ENCODE measurements around the gene PLXNB1.

Gene PLXNB1

DNA sequence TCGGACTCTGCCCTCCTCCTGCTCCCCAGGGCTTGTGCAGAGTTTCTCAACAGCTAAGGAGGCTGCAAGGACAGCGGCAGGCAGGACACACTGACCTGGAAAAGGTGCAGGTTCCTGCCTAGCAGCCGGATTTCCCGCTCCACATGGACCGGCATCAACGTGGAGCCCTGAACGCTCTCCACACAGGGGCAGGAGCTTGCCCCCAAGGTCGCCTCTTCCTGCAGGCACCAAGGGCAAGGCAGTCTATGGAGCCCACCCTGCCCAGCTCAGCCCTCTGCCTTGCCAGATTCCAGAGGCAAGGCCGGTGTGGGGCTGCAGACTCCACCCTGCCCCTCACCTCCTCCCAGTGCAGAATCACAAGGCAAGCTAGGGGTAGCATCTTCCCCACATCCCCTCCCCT, 10.7 kb downstream of the PLXNB1 start:
- H3K4me3 ChIP-seq (ENCODE audit: low read depth, low read length): no peak overlapping the region
- TF ChIP-seq, protein P1, sequence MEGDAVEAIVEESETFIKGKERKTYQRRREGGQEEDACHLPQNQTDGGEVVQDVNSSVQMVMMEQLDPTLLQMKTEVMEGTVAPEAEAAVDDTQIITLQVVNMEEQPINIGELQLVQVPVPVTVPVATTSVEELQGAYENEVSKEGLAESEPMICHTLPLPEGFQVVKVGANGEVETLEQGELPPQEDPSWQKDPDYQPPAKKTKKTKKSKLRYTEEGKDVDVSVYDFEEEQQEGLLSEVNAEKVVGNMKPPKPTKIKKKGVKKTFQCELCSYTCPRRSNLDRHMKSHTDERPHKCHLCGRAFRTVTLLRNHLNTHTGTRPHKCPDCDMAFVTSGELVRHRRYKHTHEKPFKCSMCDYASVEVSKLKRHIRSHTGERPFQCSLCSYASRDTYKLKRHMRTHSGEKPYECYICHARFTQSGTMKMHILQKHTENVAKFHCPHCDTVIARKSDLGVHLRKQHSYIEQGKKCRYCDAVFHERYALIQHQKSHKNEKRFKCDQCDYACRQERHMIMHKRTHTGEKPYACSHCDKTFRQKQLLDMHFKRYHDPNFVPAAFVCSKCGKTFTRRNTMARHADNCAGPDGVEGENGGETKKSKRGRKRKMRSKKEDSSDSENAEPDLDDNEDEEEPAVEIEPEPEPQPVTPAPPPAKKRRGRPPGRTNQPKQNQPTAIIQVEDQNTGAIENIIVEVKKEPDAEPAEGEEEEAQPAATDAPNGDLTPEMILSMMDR (IDR thresholded peaks at IDR 0.05; ENCODE audit: borderline replicate concordance, insufficient read depth, low read depth, low read length): no peak

DNA sequence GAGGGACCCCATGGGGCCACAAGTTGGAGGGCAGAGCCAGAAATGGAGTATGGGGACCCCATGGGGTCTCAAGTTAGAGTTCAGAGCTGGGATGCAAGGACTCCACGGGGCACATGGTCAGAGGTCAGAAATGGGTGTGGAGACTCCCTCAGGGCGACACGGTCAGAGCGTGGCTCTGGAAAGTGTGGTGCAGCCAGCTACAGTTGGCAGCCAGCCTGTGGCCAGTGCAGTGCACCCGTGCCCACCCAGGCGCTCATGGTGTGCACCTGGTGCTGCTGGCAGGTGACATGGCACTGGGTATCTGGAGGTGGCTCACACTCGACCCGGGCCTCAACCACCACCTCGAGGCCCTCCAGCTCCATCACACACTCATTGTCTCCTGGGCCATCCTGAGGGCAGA, 11.2 kb downstream of the PLXNB1 start:
- H3K4me3 ChIP-seq (ENCODE audit: low read depth, low read length): no peak overlapping the region
- TF ChIP-seq, protein P1 (IDR thresholded peaks at IDR 0.05; ENCODE audit: borderline replicate concordance, insufficient read depth, low read depth, low read length): no peak

DNA sequence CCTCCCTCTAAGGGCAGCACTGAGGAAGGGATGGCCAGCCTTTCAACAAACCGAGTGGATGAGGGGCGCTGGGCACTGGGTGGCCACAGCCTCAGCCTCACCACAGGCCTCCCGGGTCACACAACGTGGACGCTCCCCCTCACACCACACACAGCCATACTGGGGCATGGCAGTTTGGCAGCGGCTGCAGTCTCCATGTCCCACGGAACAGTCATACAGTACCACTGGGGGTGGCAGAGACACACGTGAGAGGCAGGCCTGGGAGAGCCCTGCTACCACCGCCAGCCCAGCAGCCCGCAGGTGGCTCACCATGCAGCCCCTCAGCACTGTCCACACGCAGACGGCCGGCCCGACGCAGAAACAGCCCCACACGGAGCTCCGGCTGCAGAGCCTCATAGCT, 11.7 kb downstream of the PLXNB1 start:
- TF ChIP-seq, protein P1 (IDR thresholded peaks at IDR 0.05; ENCODE audit: borderline replicate concordance, insufficient read depth, low read depth, low read length): no peak
- H3K4me3 ChIP-seq (ENCODE audit: low read depth, low read length): no peak overlapping the region

GRCh38 chr3:48417529-48418108, 12.3 kb downstream of the PLXNB1 start:
- TF ChIP-seq, protein P1 (IDR thresholded peaks at IDR 0.05; ENCODE audit: borderline replicate concordance, insufficient read depth, low read depth, low read length): no peak
- H3K4me3 ChIP-seq (ENCODE audit: low read depth, low read length): no peak overlapping the region

GRCh38 chr3:48416546-48416945, 13.3 kb downstream of the PLXNB1 start:
- H3K4me3 ChIP-seq (ENCODE audit: low read depth, low read length): no peak overlapping the region
- TF ChIP-seq, protein P1 (IDR thresholded peaks at IDR 0.05; ENCODE audit: borderline replicate concordance, insufficient read depth, low read depth, low read length): no peak

GRCh38 chr3:48416091-48416505, 13.8 kb downstream of the PLXNB1 start:
- H3K4me3 ChIP-seq (ENCODE audit: low read depth, low read length): no peak overlapping the region
- TF ChIP-seq, protein P1 (IDR thresholded peaks at IDR 0.05; ENCODE audit: borderline replicate concordance, insufficient read depth, low read depth, low read length): no peak

DNA sequence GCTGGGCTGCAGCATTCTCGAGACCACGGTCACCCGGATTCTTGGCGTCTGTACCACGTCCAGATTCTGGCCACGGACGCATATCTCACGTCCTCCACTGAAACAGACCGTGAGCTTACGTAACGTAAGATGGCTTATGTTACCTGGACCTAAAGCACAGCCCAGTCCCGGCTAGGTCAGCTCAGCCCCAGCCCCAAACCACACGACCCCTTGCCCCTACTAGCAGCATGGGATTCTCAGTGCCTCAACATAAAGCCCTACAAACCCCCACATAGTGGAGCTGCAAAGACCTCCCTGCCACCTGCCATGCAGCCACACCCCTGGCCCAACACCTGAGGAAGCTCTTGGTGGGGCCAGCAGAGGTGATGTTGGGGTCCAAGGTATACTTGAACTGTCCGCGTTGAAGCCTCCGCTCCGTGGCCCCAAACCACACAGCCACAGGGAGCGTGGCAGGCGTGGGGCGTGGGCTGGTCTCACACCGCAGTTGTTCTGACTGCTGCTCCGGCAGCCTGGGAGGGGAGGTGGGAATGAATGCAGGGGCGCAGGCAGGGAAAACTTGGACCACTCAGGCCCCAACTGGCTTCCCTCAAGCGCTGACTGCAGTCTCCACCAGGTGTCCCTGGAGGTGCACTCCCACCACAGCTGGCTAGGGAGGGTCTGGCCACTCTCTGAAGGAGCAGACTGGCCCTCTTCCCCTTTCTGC, 14.5 kb downstream of the PLXNB1 start:
- H3K4me3 ChIP-seq (ENCODE audit: low read depth, low read length): no peak overlapping the region
- TF ChIP-seq, protein P1 (IDR thresholded peaks at IDR 0.05; ENCODE audit: borderline replicate concordance, insufficient read depth, low read depth, low read length): 0 out of 2 replicates have a peak, but pooled peaks have one; percentile 8
